HG03558 (cell line): ENCODE data around the gene HTRA3.

Experiments
- ATAC-seq: cut with Tn5 transposase; IDR thresholded peaks from one replicate; pipeline ENCODE4 v1.9.1; 2021; ENCODE audit warnings: moderate number of reproducible peaks; ENCODE audit not compliant: unreplicated experiment; ENCODE audit errors: extremely low read depth

HTRA3 gene

GRCh38 chr4:8233672-8234484 lies 35.7 kb upstream of the HTRA3 start:
- ATAC-seq, result no peak

- no peak for ATAC-seq
Observed at GRCh38 chr4:8234715-8235114, 34.8 kb upstream of the HTRA3 start.

DNA sequence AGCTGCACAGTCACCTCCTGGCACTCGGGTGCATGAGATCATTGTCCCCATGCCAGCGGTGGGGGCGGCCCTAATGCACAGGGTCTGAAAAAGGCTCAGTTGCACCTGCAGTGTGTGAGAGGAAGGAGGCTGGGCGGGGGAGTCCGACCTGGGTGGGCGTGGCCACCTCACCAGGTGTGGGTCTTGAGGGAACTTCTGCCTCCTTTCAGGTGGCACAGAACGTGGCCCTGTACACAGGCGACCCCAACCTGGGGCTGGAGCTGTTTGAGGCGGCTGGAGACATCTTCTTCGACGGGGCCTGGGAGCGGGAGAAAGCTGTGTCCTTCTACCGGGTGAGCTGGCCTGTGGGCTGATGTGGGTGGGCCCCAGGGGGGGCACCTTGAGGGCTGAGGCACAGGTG lies 34.3 kb upstream of the HTRA3 start:
- no peak for ATAC-seq

- no peak for ATAC-seq
Observed at GRCh38 chr4:8235686-8236085, 33.9 kb upstream of the HTRA3 start.

DNA sequence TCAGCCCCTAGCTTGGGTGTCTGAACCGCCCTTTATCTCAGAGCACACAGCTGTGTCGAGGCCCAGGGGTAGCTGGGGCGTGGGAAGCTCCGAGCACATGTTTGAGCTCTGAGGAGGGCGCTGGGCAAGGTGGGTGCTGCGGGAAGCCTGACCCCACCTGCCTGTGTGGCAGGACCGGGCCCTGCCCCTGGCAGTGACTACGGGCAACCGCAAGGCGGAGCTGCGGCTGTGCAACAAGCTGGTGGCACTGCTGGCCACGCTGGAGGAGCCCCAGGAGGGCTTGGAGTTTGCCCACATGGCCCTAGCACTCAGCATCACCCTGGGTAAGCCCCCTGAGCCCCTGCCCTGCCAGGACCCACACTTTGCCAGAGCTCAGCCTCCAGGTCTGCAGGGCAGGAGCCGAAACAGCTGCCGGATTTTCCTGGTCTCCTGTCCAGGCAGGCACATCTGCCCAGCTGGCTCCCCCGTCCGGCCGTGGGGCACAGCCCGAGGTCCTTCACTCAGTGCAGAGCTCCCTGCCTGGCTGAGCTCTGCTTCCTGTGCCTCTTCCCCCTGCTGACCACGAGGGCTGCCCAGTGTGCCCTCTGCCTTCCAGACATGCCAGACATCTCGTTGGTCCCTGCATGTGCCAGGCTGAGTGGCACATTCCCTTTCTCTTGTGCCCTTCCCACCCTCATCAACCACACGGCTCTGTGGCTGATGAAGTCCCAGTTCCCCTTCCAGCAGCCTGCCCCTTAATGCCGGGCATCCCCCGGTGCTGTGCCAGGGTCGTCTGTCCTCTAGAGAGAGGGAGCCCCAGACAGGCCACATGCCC lies 33.2 kb upstream of the HTRA3 start:
- ATAC-seq, result no peak

DNA sequence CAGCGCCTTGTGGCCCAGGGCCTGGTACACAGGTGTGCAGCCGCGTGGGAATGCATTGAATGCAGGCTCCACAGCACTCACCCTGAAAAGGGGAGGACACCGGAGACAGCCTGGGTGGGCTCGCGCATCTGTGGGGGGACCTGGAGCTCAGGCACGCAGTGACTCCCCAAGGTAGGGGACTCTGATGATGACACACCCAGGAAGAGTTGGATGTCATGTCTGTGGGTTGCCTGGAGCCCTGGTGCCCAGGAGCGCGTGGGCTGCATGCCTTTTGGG lies 32.7 kb upstream of the HTRA3 start:
- ATAC-seq, result no peak

DNA sequence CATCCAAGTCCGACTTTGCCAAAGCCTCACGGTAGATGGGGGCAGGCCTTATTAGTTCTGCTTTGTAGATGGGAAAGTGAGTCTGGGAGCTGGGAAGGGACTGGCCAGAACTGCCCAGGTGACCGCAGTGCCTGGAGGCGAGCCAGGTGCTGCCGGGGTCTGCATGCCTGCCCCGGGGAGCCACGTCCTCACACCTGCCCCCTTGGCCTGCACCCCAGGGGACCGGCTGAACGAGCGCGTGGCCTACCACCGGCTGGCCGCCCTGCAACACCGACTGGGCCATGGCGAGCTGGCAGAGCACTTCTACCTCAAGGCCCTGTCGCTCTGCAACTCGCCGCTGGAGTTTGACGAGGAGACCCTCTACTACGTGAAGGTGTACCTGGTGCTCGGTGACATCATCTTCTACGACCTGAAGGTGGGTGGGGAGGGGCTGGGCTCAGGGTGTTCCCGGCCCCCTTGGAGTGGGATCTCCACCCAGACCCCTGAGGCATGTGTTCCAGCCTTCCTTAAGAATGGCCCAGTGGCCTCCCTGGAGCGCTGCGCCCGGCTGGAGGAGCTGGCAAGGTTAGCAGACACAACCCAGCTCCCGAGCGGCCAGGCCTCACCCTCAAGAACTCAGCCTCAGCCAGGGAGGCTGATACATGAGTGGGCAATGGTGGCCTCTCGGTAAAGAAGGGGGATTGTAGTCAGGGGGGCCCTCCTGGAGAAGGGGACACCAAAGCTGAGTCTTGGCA lies 32.1 kb upstream of the HTRA3 start:
- ATAC-seq, result no peak

GRCh38 chr4:8238036-8238511 lies 31.5 kb upstream of the HTRA3 start:
- ATAC-seq, result no peak

DNA sequence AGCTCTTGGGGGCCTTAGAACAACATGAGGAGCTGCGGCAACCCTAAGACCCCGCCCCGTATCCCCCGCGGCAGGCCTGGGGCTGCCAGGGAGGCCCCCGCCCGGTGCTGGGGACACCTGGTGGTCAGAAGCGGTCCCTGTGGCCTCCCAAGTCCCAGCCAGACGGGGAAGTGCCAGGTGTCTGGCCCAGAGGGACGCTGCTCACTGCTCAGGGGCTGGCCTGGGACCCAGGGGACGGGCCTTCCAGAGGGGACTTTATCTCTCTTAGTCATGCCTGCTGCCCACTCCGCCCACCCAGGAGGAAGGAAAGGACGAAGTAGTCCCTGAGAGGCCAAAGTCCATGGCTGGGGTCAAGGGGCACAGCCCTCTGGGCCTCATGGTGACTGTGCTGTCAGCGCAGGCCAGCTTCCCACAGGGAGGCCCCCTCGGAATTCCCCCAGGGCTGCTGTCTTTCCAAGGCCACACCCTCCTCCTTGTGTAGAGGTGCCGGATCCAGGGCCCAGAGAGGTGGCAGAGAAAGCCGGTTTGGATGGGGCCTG lies 31.0 kb upstream of the HTRA3 start:
- no peak for ATAC-seq

DNA sequence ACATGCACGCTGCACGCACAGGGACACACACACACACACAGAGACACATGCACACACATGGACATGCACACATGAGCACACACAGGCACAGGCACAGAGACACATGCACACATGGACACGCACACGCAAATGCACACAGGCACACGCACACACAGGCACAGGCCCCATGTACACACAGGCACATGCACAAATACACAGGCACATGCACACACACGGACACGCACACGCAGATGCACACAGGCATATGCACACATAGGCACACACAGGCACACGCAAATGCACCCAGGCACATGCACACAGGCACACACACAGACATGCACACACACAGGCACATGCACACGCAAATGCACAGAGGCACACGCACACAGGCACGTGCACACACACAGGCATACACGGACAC lies 30.3 kb upstream of the HTRA3 start:
- ATAC-seq, result no peak

GRCh38 chr4:8239661-8240060 lies 29.9 kb upstream of the HTRA3 start:
- ATAC-seq, result no peak

DNA sequence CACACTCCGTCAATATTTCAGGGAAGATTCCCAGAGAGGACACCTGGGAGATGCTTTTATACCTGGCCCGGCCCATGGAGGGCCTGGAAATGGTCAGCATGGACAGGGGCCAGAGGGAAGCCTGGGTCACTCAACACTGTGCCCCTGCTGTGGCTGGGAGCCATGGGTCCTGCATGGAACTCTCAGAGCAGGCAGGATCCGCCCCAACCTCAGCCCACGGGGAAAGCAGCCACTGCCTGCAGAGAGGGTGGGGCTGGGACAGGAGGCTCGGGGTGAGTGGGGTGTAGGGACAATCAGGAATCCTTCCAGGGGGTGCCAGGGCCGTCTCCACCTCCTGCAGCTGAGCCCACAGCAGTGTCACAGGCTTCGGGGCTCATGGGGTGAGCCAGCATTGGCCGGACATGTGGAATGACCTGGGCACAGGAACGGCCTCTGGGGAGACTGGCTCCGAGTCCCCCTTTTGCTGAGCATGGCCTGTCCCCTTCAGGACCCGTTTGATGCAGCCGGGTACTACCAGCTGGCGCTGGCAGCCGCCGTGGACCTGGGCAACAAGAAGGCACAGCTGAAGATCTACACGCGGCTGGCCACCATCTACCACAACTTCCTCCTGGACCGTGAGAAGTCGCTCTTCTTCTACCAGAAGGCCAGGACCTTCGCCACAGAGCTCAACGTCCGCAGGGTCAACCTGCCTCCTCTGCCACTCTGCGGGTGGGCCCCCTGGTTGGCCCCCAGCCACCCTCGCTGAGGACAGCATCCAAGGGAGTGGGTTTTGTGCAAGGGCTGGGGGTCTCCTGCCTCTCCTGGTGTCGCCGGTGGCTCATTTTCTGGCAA lies 29.1 kb upstream of the HTRA3 start:
- ATAC-seq, result no peak

GRCh38 chr4:8241211-8241779 lies 28.3 kb upstream of the HTRA3 start:
- ATAC-seq, result no peak

- no peak for ATAC-seq
Observed at GRCh38 chr4:8241895-8242696, 27.5 kb upstream of the HTRA3 start.

DNA sequence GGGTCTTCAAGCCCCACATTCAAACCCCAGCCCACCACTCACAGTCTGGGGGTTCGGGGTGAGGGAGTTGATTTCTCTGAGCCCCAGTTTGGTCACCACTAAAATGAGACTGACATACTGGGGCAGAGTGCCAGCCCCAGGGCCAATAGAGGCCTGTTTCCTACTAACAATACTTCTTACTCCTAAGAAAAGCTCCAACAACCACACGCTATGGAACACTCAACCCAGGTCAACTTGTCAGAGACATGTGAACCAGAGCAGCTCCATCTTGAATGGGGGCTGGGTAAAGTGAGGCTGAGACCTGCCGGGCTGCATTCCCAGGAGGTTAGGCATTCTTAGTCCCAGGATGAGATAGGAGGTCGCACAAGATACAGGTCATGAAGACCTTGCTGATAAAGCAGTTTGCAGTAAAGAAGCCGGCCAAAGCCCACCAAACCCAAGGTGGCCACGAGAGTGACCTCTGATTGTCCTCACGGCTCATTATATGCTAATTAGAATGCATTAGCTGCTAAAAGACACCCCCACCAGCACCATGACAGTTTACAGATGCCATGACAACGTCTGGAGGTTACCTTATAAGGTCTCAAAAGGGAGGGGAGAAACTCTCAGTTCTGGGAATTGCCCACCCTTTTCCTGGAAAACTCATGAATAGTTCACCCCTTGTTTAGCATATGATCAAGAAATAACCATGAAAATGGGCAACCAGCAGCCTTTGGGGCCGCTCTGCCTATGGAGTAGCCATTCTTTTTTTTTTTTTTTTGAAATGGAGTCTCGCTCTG lies 26.6 kb upstream of the HTRA3 start:
- no peak for ATAC-seq

DNA sequence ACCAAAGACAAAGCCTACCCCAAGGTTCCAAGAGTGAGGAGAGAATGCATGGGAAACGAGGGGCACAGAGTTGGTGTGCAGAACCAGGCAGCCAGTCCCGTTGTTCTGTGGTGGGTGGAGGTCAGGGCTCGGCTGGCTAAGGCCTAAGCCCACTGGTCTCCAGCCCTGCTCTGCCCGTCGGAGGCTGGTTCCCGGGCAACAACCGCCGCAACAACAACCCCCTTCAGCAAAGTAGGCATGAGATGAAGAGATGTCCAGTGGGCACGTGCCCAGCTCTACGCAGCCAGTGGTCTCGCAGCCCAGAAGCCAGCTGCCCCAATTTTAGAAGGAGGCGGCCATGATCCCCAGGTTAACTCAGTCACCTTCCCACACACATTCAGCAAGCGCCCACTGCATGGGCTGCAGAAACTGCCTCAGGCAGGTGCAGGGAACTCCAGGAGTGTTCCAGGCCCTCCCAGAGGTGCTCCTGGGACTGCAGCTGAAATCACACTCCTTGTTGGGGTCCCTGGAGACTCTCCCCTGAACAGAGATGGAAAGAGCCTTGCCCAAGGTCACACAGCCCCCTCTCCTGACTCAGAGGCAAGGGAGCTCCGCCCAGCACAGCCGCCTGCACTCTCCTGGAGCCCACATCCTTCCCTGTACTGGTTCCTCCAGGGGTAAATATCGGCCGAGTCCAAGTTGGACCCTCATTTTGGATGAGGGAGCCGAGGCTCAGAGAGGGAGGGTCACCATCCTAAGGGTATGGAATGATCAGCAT lies 25.4 kb upstream of the HTRA3 start:
- no peak for ATAC-seq

- no peak for ATAC-seq
Observed at GRCh38 chr4:8244931-8245460, 24.6 kb upstream of the HTRA3 start.
